GM23248 (cell line): ENCODE data around the gene ZBTB48. TPM values are rescaled to one million over a fixed set of nuclear protein-coding genes. Genes with fewer than 3 reads are reported as not detected.

Source experiments
- DNase-seq: peaks from one replicate; pipeline ENCODE4 v3.0.0-alpha.2; 2015
- H2AFZ ChIP-seq: fragments of 200-600 bp; sonication (generic); 2 replicates; pipeline ENCODE4 v1.6.1; 2016; ENCODE audit warnings: antibody characterized with exemption
- H3F3A ChIP-seq: fragments of 200-600 bp; sonication (generic); 2 replicates; pipeline ENCODE4 v1.6.1; 2016; ENCODE audit warnings: mild to moderate bottlenecking, antibody characterized with exemption, mixed run types; ENCODE audit not compliant: insufficient read depth
- H3K27ac ChIP-seq: fragments of 200-600 bp; sonication (generic); 2 replicates; pipeline ENCODE4 v1.5.1; 2016; ENCODE audit warnings: mild to moderate bottlenecking
- H3K27me3 ChIP-seq: fragments of 200-600 bp; sonication (generic); replicated peaks from 2 replicates; pipeline ENCODE4 v1.6.1; 2016; ENCODE audit warnings: mild to moderate bottlenecking; ENCODE audit not compliant: insufficient read depth
- H3K36me3 ChIP-seq: fragments of 200-600 bp; sonication (generic); 2 replicates; pipeline ENCODE4 v1.6.1; 2016; ENCODE audit warnings: low read depth, mild to moderate bottlenecking
- H3K4me1 ChIP-seq: fragments of 200-600 bp; sonication (generic); 2 replicates; pipeline ENCODE4 v1.6.1; 2016; ENCODE audit warnings: mild to moderate bottlenecking; ENCODE audit not compliant: insufficient read depth
- H3K4me2 ChIP-seq: fragments of 200-600 bp; sonication (generic); one replicate; pipeline ENCODE4 v1.6.1; 2016; ENCODE audit warnings: mild to moderate bottlenecking; ENCODE audit not compliant: unreplicated experiment
- H3K4me3 ChIP-seq: fragments of 200-600 bp; sonication (generic); 2 replicates; pipeline ENCODE4 v1.5.1; 2016; ENCODE audit warnings: mild to moderate bottlenecking
- H3K79me2 ChIP-seq: fragments of 200-600 bp; sonication (generic); 2 replicates; pipeline ENCODE4 v1.6.1; 2016; ENCODE audit warnings: mild to moderate bottlenecking; ENCODE audit not compliant: insufficient read depth
- H3K9ac ChIP-seq: fragments of 200-600 bp; sonication (generic); 2 replicates; pipeline ENCODE4 v1.6.1; 2016; ENCODE audit warnings: mild to moderate bottlenecking
- H3K9me2 ChIP-seq: fragments of 200-600 bp; sonication (generic); 2 replicates; pipeline ENCODE4 v1.6.1; 2016; ENCODE audit warnings: mixed run types, mild to moderate bottlenecking, moderate library complexity; ENCODE audit not compliant: insufficient read depth
- H3K9me3 ChIP-seq: fragments of 200-600 bp; sonication (generic); one replicate; pipeline ENCODE4 v1.6.1; 2017; ENCODE audit warnings: low read depth
- H4K20me1 ChIP-seq: fragments of 200-600 bp; sonication (generic); 2 replicates; pipeline ENCODE4 v1.6.0; 2016; ENCODE audit not compliant: insufficient read depth
- EZH2 ChIP-seq: fragments of 200-600 bp; sonication (generic); IDR thresholded peaks from 2 replicates; pipeline ENCODE4 v1.6.1; 2018; ENCODE audit warnings: antibody characterized with exemption, mild to moderate bottlenecking; ENCODE audit not compliant: insufficient read depth, poor library complexity, severe bottlenecking
- EZH2phosphoT487 ChIP-seq: fragments of 200-600 bp; sonication (generic); IDR thresholded peaks from 2 replicates; pipeline ENCODE4 v1.6.1; 2018; ENCODE audit warnings: antibody characterized with exemption, moderate library complexity, mild to moderate bottlenecking, low read depth; ENCODE audit not compliant: insufficient read depth
- WGBS, 2 experiments: methylation state at CpG; one replicate each; pipeline ENCODE4 v1.1.6; 2015 to 2017; ENCODE audit warnings: low lambda C conversion rate in 2 of 2, low coverage in 1 of 2; ENCODE audit errors: missing lambda C conversion rate in 2 of 2; 5-methylcytosine and 5-hydroxymethylcytosine counted together
- in situ Hi-C: fragments of 300-500 bp; cut with MboI; formaldehyde crosslinking; loops from 2 replicates; pipeline ENCODE4 v1.15.0; 2020
- polyA plus RNA-seq: library from polyadenylated mRNA; unstranded; fragments of >200 nt; fragmentation: Nextera tagmentation; extraction: Ambion mirVana; gene quantifications from 2 replicates; pipeline ENCODE4 v1.2.1, GENCODE V29; 2016
- total RNA-seq: library from RNA; depleted of rRNA; stranded (reverse); fragments of >200 nt; shearing (Covaris generic); gene quantifications from 2 replicates; pipeline ENCODE4 v1.2.3, GENCODE V29; 2014

Gene ZBTB48
- total and polyA plus RNA-seq, 2 experiments from 2014 or later = 15.4 to 16.4 TPM

DNA sequence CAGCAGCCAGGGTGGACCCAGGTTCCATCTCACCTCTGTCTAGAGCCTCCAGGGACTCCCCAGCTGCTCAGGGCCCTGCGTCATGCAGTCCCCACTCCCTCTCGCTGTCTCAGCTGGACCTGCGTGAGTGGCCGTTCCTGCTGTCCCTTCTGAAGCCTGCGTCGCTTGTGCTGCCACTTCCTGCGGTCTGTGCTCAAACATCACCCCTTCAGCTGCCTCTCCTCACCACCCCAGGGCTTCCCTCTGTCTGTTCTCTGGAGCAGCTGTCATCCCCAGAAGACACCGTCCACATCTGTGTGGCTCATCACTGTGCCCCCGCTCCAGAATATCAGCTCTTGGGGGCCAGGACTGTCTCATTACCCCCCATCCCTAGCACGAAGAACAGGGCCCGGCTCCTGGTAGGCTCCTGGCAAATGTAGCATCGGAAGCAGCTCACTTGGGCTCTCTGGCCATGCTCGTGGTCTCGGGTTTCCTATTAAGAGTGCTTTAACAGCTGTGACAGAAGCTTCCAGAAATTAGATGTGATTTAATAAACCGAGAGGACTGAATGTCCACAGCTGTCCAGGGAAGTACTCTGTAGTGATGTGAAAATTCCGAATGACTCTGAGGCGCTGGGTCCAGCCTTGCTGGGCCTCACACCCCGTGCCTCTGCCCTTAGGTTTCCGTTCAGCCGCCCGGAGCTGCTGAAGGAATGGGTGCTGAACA is 48.2 kb downstream of the ZBTB48 start:
- DNase-seq = no peak
- no peak overlapping the region for H3K4me3 ChIP-seq
- 91 to 93% methylated on average over 21 of the region's 21 CpGs for WGBS, 2 experiments
- H2AFZ ChIP-seq = no peak overlapping the region
- H3K4me2 ChIP-seq = no peak overlapping the region
- no peaks in the 10 kb centered on the region for H3K9me2 ChIP-seq
- 0 out of 2 replicates have a peak, but pooled peaks cover 4% of the 10 kb centered on the region for H3K36me3 ChIP-seq
- H3F3A ChIP-seq = peaks cover 17% of the 10 kb centered on the region
- no peak for TF ChIP-seq EZH2phosphoT487
- TF ChIP-seq EZH2 = no peak
- no peaks in the 10 kb centered on the region for H4K20me1 ChIP-seq
- no peaks in the 10 kb centered on the region for H3K27me3 ChIP-seq
- no peak overlapping the region for H3K27ac ChIP-seq
- no peak overlapping the region for H3K9ac ChIP-seq
- H3K9me3 ChIP-seq = no peaks in the 10 kb centered on the region
- in situ Hi-C loops = no loop called here
- peaks cover 52% of the 10 kb centered on the region for H3K79me2 ChIP-seq
- no peaks in the 10 kb centered on the region for H3K4me1 ChIP-seq

DNA sequence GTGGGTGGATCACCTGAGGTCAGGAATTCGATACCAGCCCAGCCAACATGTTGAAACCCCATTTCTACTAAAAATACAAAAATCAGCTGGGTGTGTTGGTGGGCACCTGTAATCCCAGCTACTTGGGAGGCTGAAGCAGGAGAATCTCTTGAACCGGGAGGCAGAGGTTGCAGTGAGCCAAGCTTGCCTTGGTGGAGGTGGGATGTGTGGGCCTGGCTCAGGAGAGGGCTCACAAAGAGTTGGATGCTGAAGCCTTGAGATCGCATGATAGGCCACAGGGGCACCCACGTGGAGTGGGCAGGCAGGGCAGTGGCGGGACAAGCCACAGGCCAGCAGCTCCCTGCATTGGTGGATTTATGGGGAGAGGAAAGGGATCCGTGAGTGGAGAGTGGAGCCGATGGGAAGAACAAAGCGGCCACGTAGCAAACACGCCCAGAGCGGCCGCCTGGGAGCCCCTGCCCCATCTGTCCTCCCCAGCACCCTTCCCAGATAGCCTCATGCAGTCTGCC is 49.2 kb downstream of the ZBTB48 start:
- H3K36me3 ChIP-seq = peaks cover 4% of the 10 kb centered on the region; the same call in 1 of the 2 replicates
- 86 to 87% methylated on average over 12 of the region's 12 CpGs for WGBS, 2 experiments
- peaks cover 41% of the 10 kb centered on the region for H3K79me2 ChIP-seq
- no peaks in the 10 kb centered on the region for H3K27me3 ChIP-seq
- DNase-seq = no peak
- no peaks in the 10 kb centered on the region for H3K4me1 ChIP-seq
- H3F3A ChIP-seq = peaks cover 7% of the 10 kb centered on the region
- in situ Hi-C loops = no loop called here
- H2AFZ ChIP-seq = no peak overlapping the region
- no peaks in the 10 kb centered on the region for H3K9me2 ChIP-seq
- no peaks in the 10 kb centered on the region for H4K20me1 ChIP-seq
- H3K4me2 ChIP-seq = no peak overlapping the region
- no peak overlapping the region for H3K4me3 ChIP-seq
- no peak for TF ChIP-seq EZH2
- TF ChIP-seq EZH2phosphoT487 = no peak
- no peak overlapping the region for H3K9ac ChIP-seq
- H3K27ac ChIP-seq = no peak overlapping the region
- no peaks in the 10 kb centered on the region for H3K9me3 ChIP-seq

- Histone ChIP-seq H3K9me3 (no peaks in the 10 kb centered on the region), H3K4me3 (no peak overlapping the region), H3K9ac (no peak overlapping the region), H4K20me1 (no peaks in the 10 kb centered on the region), H3K79me2 (peaks cover 36% of the 10 kb centered on the region), H3F3A (no peaks in the 10 kb centered on the region), H3K4me1 (no peaks in the 10 kb centered on the region), H3K9me2 (no peaks in the 10 kb centered on the region), H3K36me3 (peaks cover 4% of the 10 kb centered on the region; the same call in 1 of the 2 replicates), H3K4me2 (no peak overlapping the region), H2AFZ (no peak overlapping the region), H3K27ac (no peak overlapping the region), H3K27me3 (no peaks in the 10 kb centered on the region)
- in situ Hi-C loops = no loop called here
- 95 to 96% methylated on average over 8 of the region's 8 CpGs for WGBS, 2 experiments
- TF ChIP-seq EZH2phosphoT487 (no peak), EZH2 (no peak)
- no peak for DNase-seq
Observed at GRCh38 chr1:6630027-6630426, 50.2 kb downstream of the ZBTB48 start.

GRCh38 chr1:6631058-6631457 is 51.3 kb downstream of the ZBTB48 start:
- no peaks in the 10 kb centered on the region for H3K4me1 ChIP-seq
- H4K20me1 ChIP-seq = no peaks in the 10 kb centered on the region
- TF ChIP-seq EZH2phosphoT487 (no peak), EZH2 (no peak)
- no peak overlapping the region for H3K9ac ChIP-seq
- peaks cover 31% of the 10 kb centered on the region for H3K79me2 ChIP-seq
- no peaks in the 10 kb centered on the region for H3K9me3 ChIP-seq
- WGBS, 2 experiments = 98 to 100% methylated on average over 8 of the region's 8 CpGs
- H2AFZ ChIP-seq = no peak overlapping the region
- H3K4me3 ChIP-seq = no peak overlapping the region
- no peaks in the 10 kb centered on the region for H3K9me2 ChIP-seq
- H3K27ac ChIP-seq = no peak overlapping the region
- H3K27me3 ChIP-seq = no peaks in the 10 kb centered on the region
- peaks cover 4% of the 10 kb centered on the region; the same call in 1 of the 2 replicates for H3K36me3 ChIP-seq
- H3K4me2 ChIP-seq = no peak overlapping the region
- in situ Hi-C loops = no loop called here
- DNase-seq = no peak
- H3F3A ChIP-seq = no peaks in the 10 kb centered on the region
